Measurements from ENCODE around the gene OR13C4.
"Not testable (repeated sequence)": the region's sequence is repeated elsewhere in the genome, so short reads cannot be mapped to it uniquely, and the experiment has no call there.

DNA sequence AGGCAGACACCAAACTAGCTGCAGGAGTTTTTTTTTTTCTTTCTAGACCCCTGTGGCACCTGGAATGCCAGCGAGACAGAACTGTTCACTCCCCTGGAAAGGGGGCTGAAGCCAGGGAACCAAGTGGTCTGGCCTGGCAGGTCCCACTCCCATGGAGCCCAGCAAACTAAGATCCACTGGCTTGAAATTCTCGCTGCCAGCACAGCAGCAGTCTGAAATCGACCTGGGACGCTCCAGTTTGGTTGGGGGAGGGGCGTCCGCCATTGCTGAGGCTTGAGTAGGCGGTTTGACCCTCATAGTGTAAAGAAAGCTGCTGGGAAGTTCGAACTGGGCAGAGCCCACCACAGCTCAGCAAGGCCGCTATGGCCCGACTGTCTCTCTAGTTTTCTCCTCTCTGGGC, 6.8 kb downstream of the OR13C4 start:
- TF ChIP-seq, protein P1, sequence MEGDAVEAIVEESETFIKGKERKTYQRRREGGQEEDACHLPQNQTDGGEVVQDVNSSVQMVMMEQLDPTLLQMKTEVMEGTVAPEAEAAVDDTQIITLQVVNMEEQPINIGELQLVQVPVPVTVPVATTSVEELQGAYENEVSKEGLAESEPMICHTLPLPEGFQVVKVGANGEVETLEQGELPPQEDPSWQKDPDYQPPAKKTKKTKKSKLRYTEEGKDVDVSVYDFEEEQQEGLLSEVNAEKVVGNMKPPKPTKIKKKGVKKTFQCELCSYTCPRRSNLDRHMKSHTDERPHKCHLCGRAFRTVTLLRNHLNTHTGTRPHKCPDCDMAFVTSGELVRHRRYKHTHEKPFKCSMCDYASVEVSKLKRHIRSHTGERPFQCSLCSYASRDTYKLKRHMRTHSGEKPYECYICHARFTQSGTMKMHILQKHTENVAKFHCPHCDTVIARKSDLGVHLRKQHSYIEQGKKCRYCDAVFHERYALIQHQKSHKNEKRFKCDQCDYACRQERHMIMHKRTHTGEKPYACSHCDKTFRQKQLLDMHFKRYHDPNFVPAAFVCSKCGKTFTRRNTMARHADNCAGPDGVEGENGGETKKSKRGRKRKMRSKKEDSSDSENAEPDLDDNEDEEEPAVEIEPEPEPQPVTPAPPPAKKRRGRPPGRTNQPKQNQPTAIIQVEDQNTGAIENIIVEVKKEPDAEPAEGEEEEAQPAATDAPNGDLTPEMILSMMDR (IDR thresholded peaks at IDR 0.05; ENCODE audit: insufficient read depth, low read depth, low read length), result not testable (repeated sequence)
- TF ChIP-seq EZH2 (IDR thresholded peaks at IDR 0.05; ENCODE audit: insufficient read depth, low read length), result not testable (repeated sequence)

Data from astrocyte (in vitro differentiated cells and primary cell).